ENCODE results near the gene LSM10. TPM values are rescaled to one million over a fixed set of nuclear protein-coding genes. Genes with fewer than 3 reads are reported as not detected.

Gene LSM10
- total RNA-seq, 4 donors from 2014 or later: 3.7 to 48.1 (median 15.1) TPM

DNA sequence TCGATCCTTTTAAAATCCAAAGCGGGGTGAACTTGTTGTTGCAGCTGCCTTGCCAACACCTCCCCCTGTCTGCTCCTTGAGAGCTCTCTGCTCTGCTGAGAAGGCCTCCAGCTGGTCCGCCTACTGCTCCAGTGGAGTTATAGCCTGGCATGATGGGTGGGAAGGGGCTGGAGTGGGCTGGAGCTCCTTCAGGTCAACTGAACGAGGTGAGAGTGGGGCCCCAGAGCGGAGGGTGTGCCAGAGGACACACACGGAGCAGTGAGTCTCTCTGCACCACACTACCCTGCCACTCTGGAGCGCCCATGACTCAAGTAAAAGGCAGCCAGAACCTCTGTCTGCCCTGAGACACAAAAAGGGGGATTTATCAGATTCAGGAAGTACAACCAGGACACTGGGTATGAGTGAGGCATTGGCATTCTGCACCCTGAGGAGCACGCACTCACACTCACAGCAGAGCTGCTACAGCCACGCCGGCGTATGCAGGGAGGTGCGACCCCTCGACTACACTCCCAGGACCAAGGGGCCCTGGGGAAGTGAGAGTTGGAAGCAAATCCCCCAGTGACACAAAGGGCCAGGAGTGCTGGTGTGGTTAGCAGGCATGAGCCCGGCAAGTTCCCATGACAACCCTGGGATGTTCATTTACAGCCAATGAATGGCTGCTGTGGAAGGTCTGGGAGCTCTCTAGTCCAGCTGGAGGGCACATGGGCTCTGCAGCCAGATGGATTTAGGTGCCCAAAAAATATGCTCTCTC, 46.3 kb downstream of the LSM10 start:
- intact Hi-C loops (cut with DNase I; ENCODE audit: low total_unique reads): no loop called here
- H3K4me3 ChIP-seq: no peak overlapping the region
- peak overlapping the region; percentile 17 to 37 for H3K27ac ChIP-seq
- no peak for DNase-seq
- H3K36me3 ChIP-seq: no peaks in the 10 kb centered on the region
- no peaks in the 10 kb centered on the region for H3K27me3 ChIP-seq
- TF ChIP-seq POLR2A (IDR thresholded peaks at IDR 0.05): no peak
- TF ChIP-seq, protein P1, sequence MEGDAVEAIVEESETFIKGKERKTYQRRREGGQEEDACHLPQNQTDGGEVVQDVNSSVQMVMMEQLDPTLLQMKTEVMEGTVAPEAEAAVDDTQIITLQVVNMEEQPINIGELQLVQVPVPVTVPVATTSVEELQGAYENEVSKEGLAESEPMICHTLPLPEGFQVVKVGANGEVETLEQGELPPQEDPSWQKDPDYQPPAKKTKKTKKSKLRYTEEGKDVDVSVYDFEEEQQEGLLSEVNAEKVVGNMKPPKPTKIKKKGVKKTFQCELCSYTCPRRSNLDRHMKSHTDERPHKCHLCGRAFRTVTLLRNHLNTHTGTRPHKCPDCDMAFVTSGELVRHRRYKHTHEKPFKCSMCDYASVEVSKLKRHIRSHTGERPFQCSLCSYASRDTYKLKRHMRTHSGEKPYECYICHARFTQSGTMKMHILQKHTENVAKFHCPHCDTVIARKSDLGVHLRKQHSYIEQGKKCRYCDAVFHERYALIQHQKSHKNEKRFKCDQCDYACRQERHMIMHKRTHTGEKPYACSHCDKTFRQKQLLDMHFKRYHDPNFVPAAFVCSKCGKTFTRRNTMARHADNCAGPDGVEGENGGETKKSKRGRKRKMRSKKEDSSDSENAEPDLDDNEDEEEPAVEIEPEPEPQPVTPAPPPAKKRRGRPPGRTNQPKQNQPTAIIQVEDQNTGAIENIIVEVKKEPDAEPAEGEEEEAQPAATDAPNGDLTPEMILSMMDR (IDR thresholded peaks at IDR 0.05): no peak
- H3K9me3 ChIP-seq: no peaks in the 10 kb centered on the region
- no peaks in the 10 kb centered on the region for H3K4me1 ChIP-seq

DNA sequence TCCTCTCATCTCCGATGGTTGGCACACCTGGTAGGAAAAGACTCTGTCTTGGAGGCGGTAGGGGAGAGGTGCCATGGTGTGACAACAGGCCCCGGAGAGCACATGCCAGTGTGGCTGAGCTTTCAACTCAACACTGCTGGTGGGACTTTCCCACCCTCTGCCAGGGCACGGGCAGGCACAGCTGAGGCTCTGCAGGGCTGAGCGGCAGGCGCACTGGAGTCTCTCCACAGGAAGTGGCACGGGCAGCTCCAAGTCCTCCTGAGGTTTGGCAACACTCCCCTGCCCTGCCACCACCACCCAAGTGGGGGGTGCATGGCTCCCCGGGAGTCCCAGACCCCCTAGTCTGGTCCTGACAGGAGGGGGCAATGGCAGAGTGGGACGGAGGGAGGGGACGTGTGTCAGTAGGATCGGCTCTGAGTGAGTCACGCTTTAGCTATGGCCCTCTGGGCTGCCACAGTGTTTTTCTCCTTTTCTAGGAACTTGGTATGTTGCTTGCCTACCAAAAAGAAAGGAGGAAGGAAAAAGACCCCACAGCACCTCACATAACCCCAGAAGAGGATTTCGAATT, 47.0 kb downstream of the LSM10 start:
- no peak for DNase-seq
- peak overlapping the region; percentile 17 to 37 for H3K27ac ChIP-seq
- H3K9me3 ChIP-seq: no peaks in the 10 kb centered on the region
- intact Hi-C loops (cut with DNase I; ENCODE audit: low total_unique reads): no loop called here
- no peaks in the 10 kb centered on the region for H3K27me3 ChIP-seq
- no peaks in the 10 kb centered on the region for H3K4me1 ChIP-seq
- TF ChIP-seq POLR2A (IDR thresholded peaks at IDR 0.05): no peak
- TF ChIP-seq, protein P1 (IDR thresholded peaks at IDR 0.05): no peak
- H3K36me3 ChIP-seq: no peaks in the 10 kb centered on the region
- H3K4me3 ChIP-seq: no peak overlapping the region

GRCh38 chr1:36349839-36350238, 47.9 kb downstream of the LSM10 start:
- H3K4me3 ChIP-seq: no peak overlapping the region
- no peak overlapping the region for H3K27ac ChIP-seq
- TF ChIP-seq POLR2A (IDR thresholded peaks at IDR 0.05): no peak
- TF ChIP-seq, protein P1 (IDR thresholded peaks at IDR 0.05): no peak
- DNase-seq: no peak
- no peaks in the 10 kb centered on the region for H3K9me3 ChIP-seq
- H3K36me3 ChIP-seq: no peaks in the 10 kb centered on the region
- H3K4me1 ChIP-seq: no peaks in the 10 kb centered on the region
- intact Hi-C loops (cut with DNase I; ENCODE audit: low total_unique reads): no loop called here
- no peaks in the 10 kb centered on the region for H3K27me3 ChIP-seq

- TF ChIP-seq, protein P1 (IDR thresholded peaks at IDR 0.05): no peak
- no peak for TF ChIP-seq POLR2A (IDR thresholded peaks at IDR 0.05)
- Histone ChIP-seq H3K36me3 (no peaks in the 10 kb centered on the region), H3K27ac (no peak overlapping the region)
These were observed 48.5 kb downstream of the LSM10 start for GRCh38 chr1:36349241-36349671.

GRCh38 chr1:36346741-36347370, 50.9 kb downstream of the LSM10 start:
- DNase-seq: no peak
- no peaks in the 10 kb centered on the region for H3K9me3 ChIP-seq
- no peak overlapping the region for H3K4me3 ChIP-seq
- H3K27me3 ChIP-seq: no peaks in the 10 kb centered on the region
- no peaks in the 10 kb centered on the region for H3K4me1 ChIP-seq
- H3K36me3 ChIP-seq: no peaks in the 10 kb centered on the region
- no peak for TF ChIP-seq POLR2A (IDR thresholded peaks at IDR 0.05)
- TF ChIP-seq, protein P1 (IDR thresholded peaks at IDR 0.05): no peak
- intact Hi-C loops (cut with DNase I; ENCODE audit: low total_unique reads): no loop called here
- H3K27ac ChIP-seq: no peak overlapping the region

More at GRCh38 chr1:36349241-36349671, 48.5 kb downstream of the LSM10 start:
- intact Hi-C loops (cut with DNase I; ENCODE audit: low total_unique reads): no loop called here
- Histone ChIP-seq H3K4me3 (no peak overlapping the region), H3K4me1 (no peaks in the 10 kb centered on the region), H3K9me3 (no peaks in the 10 kb centered on the region), H3K27me3 (no peaks in the 10 kb centered on the region)
- DNase-seq: no peak
